ENCODE measurements around the gene COL5A3.
"Not testable (repeated sequence)": the region's sequence is repeated elsewhere in the genome, so short reads cannot be mapped to it uniquely, and the experiment has no call there.

COL5A3 gene

GRCh38 chr19:10023096-10023495 is 12.8 kb upstream of the COL5A3 start:
- WGBS, result 96% methylated on average over 5 of the region's 5 CpGs
- H3K18ac ChIP-seq (ENCODE audit: low read depth in 1 of 2, low read length in 2 of 2); DNase-seq; H4K91ac ChIP-seq (ENCODE audit: low read length); H2BK5ac ChIP-seq (ENCODE audit: low read depth, low read length, poor library complexity, severe bottlenecking); H2AFZ ChIP-seq (ENCODE audit: low read depth, low read length); H3K4me1 ChIP-seq (ENCODE audit: control insufficient read depth, insufficient read depth, low read depth, low read length); H3K27ac ChIP-seq (ENCODE audit: low read length, poor library complexity, severe bottlenecking); H3K36me3 ChIP-seq (ENCODE audit: control insufficient read depth in 1 of 2, insufficient read depth in 2 of 2, low read depth in 1 of 2, low read length in 2 of 2); H3K4ac ChIP-seq (ENCODE audit: low read depth in 1 of 2, low read length in 2 of 2); H3K4me2 ChIP-seq (ENCODE audit: low read length, poor library complexity, severe bottlenecking); H3K14ac ChIP-seq (ENCODE audit: low read length in 2 of 2); H3K23ac ChIP-seq (ENCODE audit: low read length in 2 of 2); H3K9me3 ChIP-seq (ENCODE audit: control insufficient read depth, low read length); H4K8ac ChIP-seq (ENCODE audit: low read length); H3K9ac ChIP-seq (ENCODE audit: low read length); H3K4me3 ChIP-seq (ENCODE audit: insufficient read depth in 1 of 2, low read depth in 1 of 2, low read length in 2 of 2); H2BK15ac ChIP-seq (ENCODE audit: low read depth, poor library complexity, severe bottlenecking); H2BK12ac ChIP-seq (ENCODE audit: low read length in 2 of 2); H2AK5ac ChIP-seq (ENCODE audit: low read length, severe bottlenecking); H2BK120ac ChIP-seq (ENCODE audit: low read depth, low read length); H3K79me1 ChIP-seq (replicated peaks; ENCODE audit: low read length, poor library complexity, severe bottlenecking): not testable (repeated sequence)
- H3K27me3 ChIP-seq (ENCODE audit: control insufficient read depth in 1 of 2, insufficient read depth in 1 of 2, low read length in 2 of 2), result peaks cover 3 to 12% of the 10 kb centered on the region in 2 experiments

GRCh38 chr19:10021863-10022262 is 11.6 kb upstream of the COL5A3 start:
- Histone ChIP-seq H4K8ac (ENCODE audit: low read length) (no peak overlapping the region), H3K27ac (ENCODE audit: low read length, poor library complexity, severe bottlenecking) (no peak overlapping the region), H2BK5ac (ENCODE audit: low read depth, low read length, poor library complexity, severe bottlenecking) (no peak overlapping the region), H3K4ac (ENCODE audit: low read depth in 1 of 2, low read length in 2 of 2) (no peak overlapping the region), H3K23ac (ENCODE audit: low read length in 2 of 2) (no peak overlapping the region), H2BK12ac (ENCODE audit: low read length in 2 of 2) (no peak overlapping the region), H2AK5ac (ENCODE audit: low read length, severe bottlenecking) (no peak overlapping the region), H3K4me1 (ENCODE audit: control insufficient read depth, insufficient read depth, low read depth, low read length) (no peaks in the 10 kb centered on the region), H3K36me3 (ENCODE audit: control insufficient read depth in 1 of 2, insufficient read depth in 2 of 2, low read depth in 1 of 2, low read length in 2 of 2) (no peaks in the 10 kb centered on the region), H2BK120ac (ENCODE audit: low read depth, low read length) (no peak overlapping the region), H3K79me1 (replicated peaks; ENCODE audit: low read length, poor library complexity, severe bottlenecking) (no peaks in the 10 kb centered on the region), H2BK15ac (ENCODE audit: low read depth, poor library complexity, severe bottlenecking) (no peak overlapping the region), H3K9me3 (ENCODE audit: control insufficient read depth, low read length) (no peaks in the 10 kb centered on the region), H4K91ac (ENCODE audit: low read length) (no peak overlapping the region), H3K9ac (ENCODE audit: low read length) (no peak overlapping the region), H3K4me2 (ENCODE audit: low read length, poor library complexity, severe bottlenecking) (no peak overlapping the region), H3K27me3 (ENCODE audit: control insufficient read depth in 1 of 2, insufficient read depth in 1 of 2, low read length in 2 of 2) (peaks cover 0 to 8% of the 10 kb centered on the region in 2 experiments), H3K18ac (ENCODE audit: low read depth in 1 of 2, low read length in 2 of 2) (no peak overlapping the region), H2AFZ (ENCODE audit: low read depth, low read length) (no peak overlapping the region), H3K4me3 (ENCODE audit: insufficient read depth in 1 of 2, low read depth in 1 of 2, low read length in 2 of 2) (no peak overlapping the region), H3K14ac (ENCODE audit: low read length in 2 of 2) (no peak overlapping the region)
- no peak for DNase-seq
- 72% methylated on average over 2 of the region's 2 CpGs for WGBS

GRCh38 chr19:10021446-10021845 is 11.1 kb upstream of the COL5A3 start:
- H2AFZ ChIP-seq (ENCODE audit: low read depth, low read length), result no peak overlapping the region
- H3K79me1 ChIP-seq (replicated peaks; ENCODE audit: low read length, poor library complexity, severe bottlenecking), result no peaks in the 10 kb centered on the region
- no peak overlapping the region for H3K23ac ChIP-seq (ENCODE audit: low read length in 2 of 2)
- H3K4me3 ChIP-seq (ENCODE audit: insufficient read depth in 1 of 2, low read depth in 1 of 2, low read length in 2 of 2), result no peak overlapping the region
- no peaks in the 10 kb centered on the region for H3K4me1 ChIP-seq (ENCODE audit: control insufficient read depth, insufficient read depth, low read depth, low read length)
- H3K4me2 ChIP-seq (ENCODE audit: low read length, poor library complexity, severe bottlenecking), result no peak overlapping the region
- H3K9ac ChIP-seq (ENCODE audit: low read length), result no peak overlapping the region
- H2BK5ac ChIP-seq (ENCODE audit: low read depth, low read length, poor library complexity, severe bottlenecking), result no peak overlapping the region
- H4K8ac ChIP-seq (ENCODE audit: low read length), result peak overlapping the region; percentile 55
- no peak overlapping the region for H2BK15ac ChIP-seq (ENCODE audit: low read depth, poor library complexity, severe bottlenecking)
- no peak overlapping the region for H2BK120ac ChIP-seq (ENCODE audit: low read depth, low read length)
- no peak overlapping the region for H3K4ac ChIP-seq (ENCODE audit: low read depth in 1 of 2, low read length in 2 of 2)
- H3K14ac ChIP-seq (ENCODE audit: low read length in 2 of 2), result peak overlapping the region in 1 of 2 experiments; percentile 30
- no peaks in the 10 kb centered on the region for H3K36me3 ChIP-seq (ENCODE audit: control insufficient read depth in 1 of 2, insufficient read depth in 2 of 2, low read depth in 1 of 2, low read length in 2 of 2)
- H4K91ac ChIP-seq (ENCODE audit: low read length), result no peak overlapping the region
- no peak overlapping the region for H2AK5ac ChIP-seq (ENCODE audit: low read length, severe bottlenecking)
- DNase-seq, result no peak
- 93% methylated on average over 23 of the region's 23 CpGs for WGBS
- no peaks in the 10 kb centered on the region for H3K9me3 ChIP-seq (ENCODE audit: control insufficient read depth, low read length)
- peak overlapping the region in 1 of 2 experiments; percentile 13 for H2BK12ac ChIP-seq (ENCODE audit: low read length in 2 of 2)
- H3K18ac ChIP-seq (ENCODE audit: low read depth in 1 of 2, low read length in 2 of 2), result no peak overlapping the region
- peaks cover 0 to 4% of the 10 kb centered on the region in 2 experiments for H3K27me3 ChIP-seq (ENCODE audit: control insufficient read depth in 1 of 2, insufficient read depth in 1 of 2, low read length in 2 of 2)
- no peak overlapping the region for H3K27ac ChIP-seq (ENCODE audit: low read length, poor library complexity, severe bottlenecking)

GRCh38 chr19:10020851-10021250 is 10.5 kb upstream of the COL5A3 start:
- Histone ChIP-seq H3K4me3 (ENCODE audit: insufficient read depth in 1 of 2, low read depth in 1 of 2, low read length in 2 of 2) (no peak overlapping the region), H3K27ac (ENCODE audit: low read length, poor library complexity, severe bottlenecking) (no peak overlapping the region), H3K4me1 (ENCODE audit: control insufficient read depth, insufficient read depth, low read depth, low read length) (no peaks in the 10 kb centered on the region), H4K8ac (ENCODE audit: low read length) (no peak overlapping the region), H2BK120ac (ENCODE audit: low read depth, low read length) (no peak overlapping the region), H3K27me3 (ENCODE audit: control insufficient read depth in 1 of 2, insufficient read depth in 1 of 2, low read length in 2 of 2) (no peaks in the 10 kb centered on the region), H3K4me2 (ENCODE audit: low read length, poor library complexity, severe bottlenecking) (no peak overlapping the region), H2BK15ac (ENCODE audit: low read depth, poor library complexity, severe bottlenecking) (no peak overlapping the region), H3K9me3 (ENCODE audit: control insufficient read depth, low read length) (no peaks in the 10 kb centered on the region), H3K9ac (ENCODE audit: low read length) (no peak overlapping the region), H3K14ac (ENCODE audit: low read length in 2 of 2) (no peak overlapping the region), H2AK5ac (ENCODE audit: low read length, severe bottlenecking) (no peak overlapping the region), H3K18ac (ENCODE audit: low read depth in 1 of 2, low read length in 2 of 2) (no peak overlapping the region), H3K36me3 (ENCODE audit: control insufficient read depth in 1 of 2, insufficient read depth in 2 of 2, low read depth in 1 of 2, low read length in 2 of 2) (no peaks in the 10 kb centered on the region), H3K4ac (ENCODE audit: low read depth in 1 of 2, low read length in 2 of 2) (no peak overlapping the region), H3K23ac (ENCODE audit: low read length in 2 of 2) (no peak overlapping the region), H4K91ac (ENCODE audit: low read length) (no peak overlapping the region), H2AFZ (ENCODE audit: low read depth, low read length) (no peak overlapping the region), H2BK5ac (ENCODE audit: low read depth, low read length, poor library complexity, severe bottlenecking) (no peak overlapping the region), H3K79me1 (replicated peaks; ENCODE audit: low read length, poor library complexity, severe bottlenecking) (no peaks in the 10 kb centered on the region), H2BK12ac (ENCODE audit: low read length in 2 of 2) (no peak overlapping the region)
- no peak for DNase-seq
- 87% methylated on average over 6 of the region's 6 CpGs for WGBS
